Naive thymus-derived CD4-positive, alpha-beta T cell (primary cell): Measurements from ENCODE around the gene RPL32. TPM values are rescaled to one million over a fixed set of nuclear protein-coding genes. Genes with fewer than 3 reads are reported as not detected.

Experiments used
- ATAC-seq: fragments of 150-1000 bp; cut with Tn5 transposase; 2 replicates; pipeline ENCODE4 v1.10.0; 2021; ENCODE audit warnings: mild to moderate bottlenecking, moderate library complexity
- CTCF ChIA-PET: fragments of 350-600 bp; sonication (Branson Sonifier 250); formaldehyde crosslinking; loops from one replicate; lab custom pipeline; 2021; ENCODE audit warnings: antibody characterized with exemption; lab: Charles Lee
- POLR2A ChIA-PET: fragments of 350-600 bp; sonication (Branson Sonifier 250); formaldehyde crosslinking; loops from one replicate; lab custom pipeline; 2021; ENCODE audit warnings: antibody characterized with exemption, inconsistent platforms; lab: Charles Lee
- DNase-seq, 9 donors: peaks; one replicate each; pipeline versions ENCODE4 v3.0.0 to v3.0.0-alpha.2; 2020 to 2022; ENCODE audit warnings: mixed read lengths in 1 of 9
- H3K27ac ChIP-seq: one replicate; pipeline ENCODE4 v1.7.0; 2013; ENCODE audit warnings: mild to moderate bottlenecking, low read depth, low read length, moderate library complexity
- H3K27me3 ChIP-seq, 2 donors: one replicate each; pipeline ENCODE4 v1.7.0; 2013; ENCODE audit warnings: low read length in 2 of 2, mild to moderate bottlenecking in 2 of 2, moderate library complexity in 2 of 2; ENCODE audit not compliant: control insufficient read depth in 2 of 2, insufficient read depth in 2 of 2
- H3K36me3 ChIP-seq, 3 experiments: 1 replicate in 2 of 3; 2 replicates in 1 of 3; pipeline ENCODE4 v1.7.0; 2013; ENCODE audit warnings: low read length in 3 of 3, mild to moderate bottlenecking in 3 of 3, moderate library complexity in 1 of 3; ENCODE audit not compliant: insufficient read depth in 3 of 3, control insufficient read depth in 2 of 3
- H3K4me1 ChIP-seq, 2 donors: one replicate each; pipeline ENCODE4 v1.7.0; 2013; ENCODE audit warnings: low read length in 2 of 2, mild to moderate bottlenecking in 2 of 2, moderate library complexity in 1 of 2; ENCODE audit not compliant: control insufficient read depth in 2 of 2, insufficient read depth in 2 of 2
- H3K4me3 ChIP-seq: 2 replicates; pipeline ENCODE4 v1.7.0; 2013; ENCODE audit warnings: mild to moderate bottlenecking, low read length
- H3K9me3 ChIP-seq, 3 experiments: 1 replicate in 2 of 3; 2 replicates in 1 of 3; pipeline ENCODE4 v1.7.0; 2013; ENCODE audit warnings: low read length in 3 of 3; ENCODE audit not compliant: control insufficient read depth in 2 of 3
- H3K27ac Mint-ChIP-seq, 9 donors: one replicate each; pipeline ENCODE4 v1.8.0; 2020 to 2022; ENCODE audit warnings: mixed read lengths in 9 of 9, mild to moderate bottlenecking in 8 of 9, moderate library complexity in 5 of 9, inconsistent platforms in 2 of 9
- H3K27me3 Mint-ChIP-seq, 5 donors: one replicate each; pipeline ENCODE4 v1.8.0; 2021 to 2022; ENCODE audit warnings: mixed read lengths in 5 of 5, mild to moderate bottlenecking in 1 of 5
- H3K36me3 Mint-ChIP-seq, 5 donors: one replicate each; pipeline ENCODE4 v1.8.0; 2020 to 2022; ENCODE audit warnings: mixed read lengths in 5 of 5, mild to moderate bottlenecking in 3 of 5, inconsistent platforms in 1 of 5
- H3K4me1 Mint-ChIP-seq, 7 donors: one replicate each; pipeline ENCODE4 v1.8.0; 2020 to 2022; ENCODE audit warnings: mixed read lengths in 7 of 7, mild to moderate bottlenecking in 3 of 7, inconsistent platforms in 1 of 7
- H3K4me3 Mint-ChIP-seq, 10 donors: one replicate each; pipeline ENCODE4 v1.8.0; 2020 to 2022; ENCODE audit warnings: mild to moderate bottlenecking in 10 of 10, mixed read lengths in 10 of 10, moderate library complexity in 6 of 10, inconsistent platforms in 2 of 10
- H3K9me3 Mint-ChIP-seq, 11 donors: one replicate each; pipeline ENCODE4 v1.8.0; 2020 to 2022; ENCODE audit warnings: mixed read lengths in 11 of 11, mild to moderate bottlenecking in 4 of 11, inconsistent platforms in 1 of 11, moderate library complexity in 1 of 11
- intact Hi-C, 2 donors: fragments of 100-400 bp; cut with micrococcal nuclease; formaldehyde crosslinking; loops; one replicate each; pipeline ENCODE4 v1.15.1; 2023
- polyA plus RNA-seq, 2 donors: library from polyadenylated mRNA; unstranded; fragments of 300-500 nt; fragmentation: Illumina TruSeq; gene quantifications; one replicate each; pipeline ENCODE4 v1.2.3, GENCODE V29; 2021
- total RNA-seq, 6 experiments: library from RNA in 5 of 6; stranded (reverse) in 5 of 6; gene quantifications; 1 replicate in 5 of 6; 2 replicates in 1 of 6; pipeline ENCODE4 v1.2.3 and lab custom pipeline; 2021 to 2026

RPL32 gene
- total and polyA plus RNA-seq, 7 experiments from 2014 or later: 1,890 to 4,471 (median 4,246) TPM

GRCh38 chr3:12809435-12809834, 31.9 kb downstream of the RPL32 start:
- POLR2A ChIA-PET: interaction anchor here (0.8 to 2.3 kb wide), 5 partner anchors 10 to 146 kb away, joined by 3 to 30 read pairs (median 8); partner anchors contain the start of genes CAND2, RAF1 and RPL32
- intact Hi-C loops: no loop called here
- no peaks in the 10 kb centered on the region for H3K36me3 ChIP-seq
- Mint-ChIP-seq H3K27me3 (peaks cover 0 to 11% (median 0%) of the 10 kb centered on the region in 5 donors), H3K4me1 (peaks cover 4 to 16% (median 12%) of the 10 kb centered on the region in 7 donors), H3K4me3 (peak overlapping the region; percentile 63 to 82 (median 77)), H3K9me3 (no peaks in the 10 kb centered on the region), H3K27ac (peak overlapping the region in 7 of 9 donors; percentile 23 to 83 (median 59)), H3K36me3 (peaks cover 0 to 8% (median 4%) of the 10 kb centered on the region in 5 donors)
- H3K4me1 ChIP-seq: peaks cover 3 to 7% of the 10 kb centered on the region in 2 donors
- peak overlapping the region; percentile 79 for H3K4me3 ChIP-seq
- H3K27ac ChIP-seq: peak overlapping the region; percentile 68
- CTCF ChIA-PET: interaction anchor here (1.2 to 2.9 kb wide), 5 partner anchors 10 to 102 kb away, joined by 3 to 16 read pairs (median 11); partner anchors contain the start of genes CAND2 and RPL32
- H3K27me3 ChIP-seq: no peaks in the 10 kb centered on the region
- DNase-seq (no peak), ATAC-seq (no peak)
- no peaks in the 10 kb centered on the region for H3K9me3 ChIP-seq

GRCh38 chr3:12809001-12809400, 32.4 kb downstream of the RPL32 start:
- ChIA-PET POLR2A (interaction anchor here (1.0 to 2.3 kb wide), 3 partner anchors 9 to 32 kb away, joined by 3 to 30 read pairs (median 15); partner anchors contain the start of genes CAND2 and RPL32), CTCF (interaction anchor here (1.0 to 2.9 kb wide), 3 partner anchors 32 to 102 kb away, joined by 3 to 16 read pairs (median 7); partner anchors contain the start of gene RPL32)
- no peak overlapping the region for H3K4me3 ChIP-seq
- Mint-ChIP-seq H3K27ac (peak overlapping the region in 7 of 9 donors; percentile 23 to 92 (median 59)), H3K27me3 (peaks cover 0 to 11% (median 0%) of the 10 kb centered on the region in 5 donors), H3K36me3 (peaks cover 0 to 9% (median 4%) of the 10 kb centered on the region in 5 donors), H3K4me3 (peak overlapping the region; percentile 63 to 82 (median 77)), H3K9me3 (no peaks in the 10 kb centered on the region), H3K4me1 (peaks cover 4 to 16% (median 12%) of the 10 kb centered on the region in 7 donors)
- no peak for DNase-seq
- no peak for ATAC-seq
- H3K36me3 ChIP-seq: no peaks in the 10 kb centered on the region
- peaks cover 3 to 7% of the 10 kb centered on the region in 2 donors for H3K4me1 ChIP-seq
- no peaks in the 10 kb centered on the region for H3K27me3 ChIP-seq
- no peaks in the 10 kb centered on the region for H3K9me3 ChIP-seq
- H3K27ac ChIP-seq: no peak overlapping the region
- intact Hi-C loops: no loop called here

GRCh38 chr3:12808587-12808986, 32.8 kb downstream of the RPL32 start:
- Mint-ChIP-seq H3K9me3 (no peaks in the 10 kb centered on the region), H3K36me3 (peaks cover 0 to 11% (median 4%) of the 10 kb centered on the region in 5 donors), H3K4me1 (peaks cover 4 to 16% (median 12%) of the 10 kb centered on the region in 7 donors), H3K27me3 (peaks cover 0 to 11% (median 0%) of the 10 kb centered on the region in 5 donors), H3K27ac (peak overlapping the region in 5 of 9 donors; percentile 2 to 92 (median 71)), H3K4me3 (peak overlapping the region; percentile 18 to 82 (median 70))
- H3K9me3 ChIP-seq: no peaks in the 10 kb centered on the region
- ATAC-seq (no peak), DNase-seq (no peak)
- no peaks in the 10 kb centered on the region for H3K27me3 ChIP-seq
- H3K27ac ChIP-seq: no peak overlapping the region
- H3K4me3 ChIP-seq: no peak overlapping the region
- ChIA-PET CTCF (interaction anchor here (1.0 to 2.3 kb wide), 2 partner anchors 21 to 41 kb away, joined by 3 to 14 read pairs; no protein-coding TSS in a partner anchor), POLR2A (interaction anchor here (2.3 kb wide), 1 partner anchor 12 kb away, joined by 15 read pairs; the partner anchor contains the start of gene CAND2)
- H3K36me3 ChIP-seq: peaks cover 0 to under 1% (median 0%) of the 10 kb centered on the region in 3 experiments
- H3K4me1 ChIP-seq: peaks cover 3 to 7% of the 10 kb centered on the region in 2 donors
- intact Hi-C loops: no loop called here

GRCh38 chr3:12807601-12808359, 33.6 kb downstream of the RPL32 start:
- no peak overlapping the region for H3K27ac Mint-ChIP-seq
- no peak overlapping the region for H3K4me3 Mint-ChIP-seq
- H3K9me3 Mint-ChIP-seq: no peaks in the 10 kb centered on the region

GRCh38 chr3:12807066-12807465, 34.3 kb downstream of the RPL32 start:
- Mint-ChIP-seq H3K36me3 (peaks cover 0 to 17% (median 4%) of the 10 kb centered on the region in 5 donors), H3K27me3 (peaks cover 0 to 11% (median 0%) of the 10 kb centered on the region in 5 donors), H3K4me1 (peaks cover 4 to 16% (median 12%) of the 10 kb centered on the region in 7 donors), H3K4me3 (no peak overlapping the region), H3K9me3 (no peaks in the 10 kb centered on the region), H3K27ac (no peak overlapping the region)
- DNase-seq (no peak), ATAC-seq (no peak)
- Histone ChIP-seq H3K27ac (no peak overlapping the region), H3K4me1 (peaks cover 3 to 7% of the 10 kb centered on the region in 2 donors), H3K9me3 (no peaks in the 10 kb centered on the region), H3K4me3 (no peak overlapping the region), H3K27me3 (no peaks in the 10 kb centered on the region), H3K36me3 (peaks cover 0 to 6% (median 0%) of the 10 kb centered on the region in 3 experiments)
- CTCF ChIA-PET: interaction anchor here (0.6 to 2.3 kb wide), 3 partner anchors 10 to 20 kb away, joined by 3 to 14 read pairs (median 4); partner anchors contain the start of gene CAND2
- POLR2A ChIA-PET: interaction anchor here (1.3 kb wide), 1 partner anchor 34 kb away, joined by 3 read pairs; the partner anchor contains the start of gene RPL32
- intact Hi-C loops: no loop called here

More at GRCh38 chr3:12807601-12808359, 33.6 kb downstream of the RPL32 start:
- CTCF ChIA-PET: interaction anchor here (0.6 to 2.3 kb wide), 4 partner anchors 11 to 40 kb away, joined by 3 to 14 read pairs (median 4); partner anchors contain the start of gene CAND2
- H3K9me3 ChIP-seq: no peaks in the 10 kb centered on the region
- H3K27me3 Mint-ChIP-seq: peaks cover 0 to 11% (median 0%) of the 10 kb centered on the region in 5 donors
- peaks cover 0 to 17% (median 4%) of the 10 kb centered on the region in 5 donors for H3K36me3 Mint-ChIP-seq
- POLR2A ChIA-PET: interaction anchor here (1.3 kb wide), 1 partner anchor 33 kb away, joined by 3 read pairs; the partner anchor contains the start of gene RPL32
- DNase-seq (no peak), ATAC-seq (no peak)
- H3K27ac ChIP-seq: no peak overlapping the region
- intact Hi-C loops: no loop called here
- H3K4me3 ChIP-seq: no peak overlapping the region
- no peaks in the 10 kb centered on the region for H3K27me3 ChIP-seq
- H3K4me1 Mint-ChIP-seq: peaks cover 4 to 16% (median 12%) of the 10 kb centered on the region in 7 donors
- peaks cover 0 to 6% (median 0%) of the 10 kb centered on the region in 3 experiments for H3K36me3 ChIP-seq
- peaks cover 3 to 7% of the 10 kb centered on the region in 2 donors for H3K4me1 ChIP-seq

- Mint-ChIP-seq H3K9me3 (no peaks in the 10 kb centered on the region), H3K4me1 (peaks cover 0 to 2% (median 0%) of the 10 kb centered on the region in 7 donors), H3K27me3 (no peaks in the 10 kb centered on the region), H3K27ac (no peak overlapping the region), H3K4me3 (no peak overlapping the region), H3K36me3 (peaks cover 0 to 17% (median 4%) of the 10 kb centered on the region in 5 donors)
- no peaks in the 10 kb centered on the region for H3K27me3 ChIP-seq
- no peak overlapping the region for H3K27ac ChIP-seq
- CTCF ChIA-PET: no interaction called here
- DNase-seq (no peak), ATAC-seq (no peak)
- peaks cover 0 to 6% (median 0%) of the 10 kb centered on the region in 3 experiments for H3K36me3 ChIP-seq
- H3K4me3 ChIP-seq: no peak overlapping the region
- intact Hi-C loops: no loop called here
- no peaks in the 10 kb centered on the region for H3K9me3 ChIP-seq
- POLR2A ChIA-PET: interaction anchor here (0.7 kb wide), 1 partner anchor 8 kb away, joined by 3 read pairs; no protein-coding TSS in a partner anchor
- H3K4me1 ChIP-seq: no peaks in the 10 kb centered on the region
Observed at GRCh38 chr3:12803371-12803770, 38.0 kb downstream of the RPL32 start.
